A673 (cell line): Measurements from ENCODE around the gene GNRH2.

ENCODE experiments used
- CTCF ChIP-seq: fragments of 300-800, 200-600 bp; sonication (generic); conservative IDR thresholded peaks from 2 replicates; pipeline ENCODE4 v1.5.1; 2017; ENCODE audit warnings: low read depth, mild to moderate bottlenecking, antibody characterized with exemption, low read length, moderate library complexity, mixed read lengths
- EZH2 ChIP-seq: fragments of 200-600 bp; sonication (generic); IDR thresholded peaks from 2 replicates; pipeline ENCODE4 v1.6.1; 2017; ENCODE audit warnings: borderline replicate concordance, low read depth, mild to moderate bottlenecking, mixed read lengths, antibody characterized with exemption, low read length; ENCODE audit not compliant: poor library complexity, severe bottlenecking

- TF ChIP-seq CTCF (no peak), EZH2 (no peak)
Observed at GRCh38 chr20:3021327-3021726, 22.1 kb upstream of the GNRH2 start.
